Measurements from ENCODE around the gene HMG20B. TPM values are rescaled to one million over a fixed set of nuclear protein-coding genes. Genes with fewer than 3 reads are reported as not detected.
A peak's percentile ranks its signal among the peaks of the same experiment; 100 is the strongest.

HMG20B gene
- total RNA-seq, 2 donors from 2014 or later = 40.0 to 52.3 TPM

DNA sequence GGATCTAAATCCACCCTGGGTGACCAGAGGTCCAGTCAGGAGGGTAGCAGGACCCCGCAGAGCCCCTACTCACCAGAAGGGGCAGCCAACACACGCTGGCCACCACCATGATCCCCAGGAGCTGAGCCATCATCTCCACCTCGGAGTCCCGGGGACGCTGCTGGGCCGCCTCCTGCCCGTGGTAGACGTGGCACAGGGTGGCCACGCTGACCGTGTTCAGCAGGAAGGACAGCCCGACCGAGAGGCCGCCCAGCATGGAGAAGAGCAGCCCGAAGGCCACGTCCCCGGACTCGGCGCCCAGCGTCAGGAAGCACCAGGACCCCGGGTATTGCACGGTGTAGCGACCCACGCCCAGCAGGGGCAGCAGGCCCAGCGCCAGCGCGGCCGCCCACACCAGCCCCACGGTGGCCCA lies 27.0 kb downstream of the HMG20B start:
- Mint-ChIP-seq H3K4me3 (no peak overlapping the region), H3K27ac (no peak overlapping the region), H3K4me1 (no peaks in the 10 kb centered on the region), H3K9me3 (no peaks in the 10 kb centered on the region), H3K36me3 (ENCODE audit: low read depth) (no peaks in the 10 kb centered on the region), H3K27me3 (peaks cover 2% of the 10 kb centered on the region)
- no peak for ATAC-seq (replicated peaks)

DNA sequence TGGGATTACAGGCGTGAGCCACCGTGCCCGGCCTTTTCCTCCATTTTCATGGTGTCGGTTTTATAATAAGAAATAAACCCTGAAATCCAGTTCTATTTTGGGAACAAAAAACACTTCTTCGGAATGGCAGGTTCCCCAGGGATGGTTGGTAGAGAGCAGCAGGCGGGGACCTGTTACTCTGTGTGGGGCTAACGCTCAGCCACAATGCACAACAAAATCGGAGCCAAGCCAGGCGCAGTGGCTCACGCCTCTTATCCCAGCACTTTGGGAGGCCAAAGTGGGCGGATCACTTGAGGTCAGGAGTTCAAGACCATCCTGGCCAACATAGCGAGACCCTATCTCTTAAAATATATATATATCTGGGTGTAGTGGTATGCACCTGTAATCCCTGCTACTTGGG lies 28.3 kb downstream of the HMG20B start:
- H3K9me3 Mint-ChIP-seq = no peaks in the 10 kb centered on the region
- peaks cover 3% of the 10 kb centered on the region for H3K27me3 Mint-ChIP-seq
- no peaks in the 10 kb centered on the region for H3K36me3 Mint-ChIP-seq (ENCODE audit: low read depth)
- H3K4me1 Mint-ChIP-seq = no peaks in the 10 kb centered on the region
- no peak for ATAC-seq (replicated peaks)
- H3K4me3 Mint-ChIP-seq = no peak overlapping the region
- no peak overlapping the region for H3K27ac Mint-ChIP-seq

DNA sequence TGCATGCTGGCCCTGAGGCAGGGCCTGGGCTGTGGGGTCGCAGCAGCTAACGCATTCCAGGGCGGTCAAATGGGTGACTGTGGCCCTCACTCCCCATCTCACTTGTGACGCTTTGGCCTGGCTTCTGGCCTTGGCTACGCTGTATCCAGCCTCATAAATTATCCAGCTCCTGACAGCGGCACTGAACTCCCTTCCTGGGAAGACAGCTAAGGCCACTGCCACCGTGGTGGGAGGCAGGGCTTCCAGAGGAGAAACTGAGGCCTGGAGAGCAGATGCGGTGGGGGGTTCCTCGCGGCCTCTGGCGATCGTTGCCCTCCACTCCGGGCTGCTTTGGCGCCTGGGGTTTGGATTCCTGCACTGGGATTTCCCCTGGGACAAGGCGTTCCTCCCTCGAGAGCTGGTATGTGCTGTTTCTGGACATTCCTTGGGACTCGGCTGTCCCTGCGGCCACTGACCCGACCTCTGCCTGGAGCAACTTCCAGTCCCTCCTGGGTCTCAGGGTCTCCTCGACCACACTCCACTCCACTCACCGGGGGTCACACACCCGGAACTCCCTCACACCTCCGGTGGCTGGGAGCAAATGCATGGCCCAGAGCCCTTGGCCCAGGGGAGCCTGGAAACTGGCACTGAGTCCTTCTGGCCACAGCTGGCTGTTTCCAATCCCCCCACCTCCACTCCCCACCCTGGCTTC lies 30.5 kb downstream of the HMG20B start:
- no peak overlapping the region for H3K27ac Mint-ChIP-seq
- ATAC-seq (replicated peaks) = no peak
- no peaks in the 10 kb centered on the region for H3K36me3 Mint-ChIP-seq (ENCODE audit: low read depth)
- no peaks in the 10 kb centered on the region for H3K4me1 Mint-ChIP-seq
- no peaks in the 10 kb centered on the region for H3K9me3 Mint-ChIP-seq
- no peak overlapping the region for H3K4me3 Mint-ChIP-seq
- peaks cover 9% of the 10 kb centered on the region for H3K27me3 Mint-ChIP-seq

DNA sequence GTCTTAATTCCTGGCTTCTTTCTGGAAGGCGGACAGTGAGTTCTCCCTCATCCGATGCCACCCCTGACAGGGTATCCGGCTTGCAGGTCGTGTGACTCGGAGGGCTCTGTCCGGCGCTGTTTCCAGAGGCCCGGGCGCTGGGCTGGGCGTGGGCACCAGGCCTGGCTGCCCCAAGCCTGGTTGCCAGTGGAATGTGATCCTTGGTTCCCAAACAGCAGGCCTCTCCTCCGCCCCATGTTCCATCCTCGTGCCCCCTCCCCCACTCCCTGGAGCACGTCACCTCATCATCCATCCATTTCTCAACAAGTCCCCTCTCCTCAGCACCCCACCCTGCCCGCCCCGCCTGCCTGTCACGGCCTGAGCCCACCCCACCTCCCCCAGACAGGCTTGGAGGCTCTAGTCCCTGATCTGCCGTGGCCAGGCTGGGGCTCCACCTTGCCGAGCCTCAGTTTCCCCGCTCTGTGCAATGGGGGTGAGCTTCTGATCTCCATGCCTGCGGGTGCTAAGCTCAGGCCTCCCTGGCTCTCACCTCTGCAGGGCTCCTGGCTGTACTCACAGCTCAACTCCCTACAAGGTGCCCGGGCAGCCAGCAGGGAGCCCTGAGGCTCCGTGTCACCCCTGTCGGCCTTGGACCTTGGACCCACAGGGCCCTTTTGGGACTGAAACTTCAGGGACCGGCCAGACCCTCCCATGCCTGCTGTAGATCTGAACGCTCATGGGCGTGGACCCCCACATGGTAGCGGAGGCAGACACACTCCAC lies 31.7 kb downstream of the HMG20B start:
- Mint-ChIP-seq H3K9me3 (no peaks in the 10 kb centered on the region), H3K27me3 (peaks cover 9% of the 10 kb centered on the region), H3K36me3 (ENCODE audit: low read depth) (no peaks in the 10 kb centered on the region), H3K4me3 (no peak overlapping the region), H3K4me1 (no peaks in the 10 kb centered on the region), H3K27ac (no peak overlapping the region)
- no peak for ATAC-seq (replicated peaks)

DNA sequence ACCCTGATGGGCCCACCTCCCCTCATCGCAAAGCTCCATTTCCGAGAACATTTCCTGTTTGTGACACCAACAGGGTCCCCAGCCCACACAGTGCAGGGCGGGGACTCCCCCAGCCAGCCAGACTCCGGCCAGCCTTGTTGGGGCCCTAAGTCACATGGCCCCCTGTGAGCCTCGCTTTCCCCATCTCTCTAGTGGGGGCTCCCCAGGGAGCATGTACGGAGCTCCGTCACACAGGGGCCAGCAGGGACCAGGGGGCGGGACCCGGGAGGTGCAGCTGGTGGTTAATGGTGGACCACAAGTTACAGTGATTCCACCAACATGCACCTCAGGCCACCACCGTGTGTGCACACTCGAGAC lies 32.2 kb downstream of the HMG20B start:
- Mint-ChIP-seq H3K4me1 (no peaks in the 10 kb centered on the region), H3K9me3 (no peaks in the 10 kb centered on the region), H3K27ac (no peak overlapping the region), H3K27me3 (peaks cover 9% of the 10 kb centered on the region), H3K36me3 (ENCODE audit: low read depth) (no peaks in the 10 kb centered on the region), H3K4me3 (no peak overlapping the region)
- peak; percentile 10 for ATAC-seq (replicated peaks)

DNA sequence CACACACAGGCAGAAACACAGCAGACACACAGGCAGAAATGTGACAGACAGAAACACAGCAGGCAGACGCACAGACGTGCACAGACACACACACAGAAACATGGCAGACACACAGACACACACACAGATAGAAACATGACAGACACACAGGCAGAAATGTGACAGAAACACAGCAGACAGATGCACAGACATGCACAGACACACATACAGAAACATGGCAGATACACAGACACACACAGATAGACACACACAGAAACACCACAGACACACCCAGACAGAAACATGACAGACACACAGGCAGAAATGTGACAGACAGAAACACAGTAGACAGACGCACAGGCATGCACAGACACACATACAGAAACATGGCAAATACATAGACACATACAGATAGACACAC lies 32.6 kb downstream of the HMG20B start:
- H3K4me1 Mint-ChIP-seq = no peaks in the 10 kb centered on the region
- no peak overlapping the region for H3K4me3 Mint-ChIP-seq

DNA sequence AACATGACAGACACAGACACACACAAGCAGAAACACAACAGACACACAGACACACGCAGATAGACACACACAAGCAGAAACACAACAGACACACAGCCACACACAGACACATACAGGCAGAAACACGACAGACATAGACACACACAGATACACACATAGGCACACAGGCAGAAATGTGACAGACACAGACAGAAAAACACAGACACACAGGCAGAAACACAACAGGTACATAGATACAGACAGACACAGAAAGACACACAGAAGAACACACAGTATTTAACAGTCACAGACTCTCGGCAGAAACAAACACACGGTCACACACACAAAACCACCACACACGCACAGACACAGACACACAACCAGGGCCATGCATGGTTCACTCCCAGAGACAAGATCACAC lies 33.0 kb downstream of the HMG20B start:
- Mint-ChIP-seq H3K9me3 (no peaks in the 10 kb centered on the region), H3K27ac (no peak overlapping the region), H3K4me3 (no peak overlapping the region), H3K4me1 (no peaks in the 10 kb centered on the region), H3K36me3 (ENCODE audit: low read depth) (no peaks in the 10 kb centered on the region), H3K27me3 (peaks cover 9% of the 10 kb centered on the region)
- no peak for ATAC-seq (replicated peaks)

More for the DNA sequence above, 32.6 kb downstream of the HMG20B start:
- H3K36me3 Mint-ChIP-seq (ENCODE audit: low read depth) = no peaks in the 10 kb centered on the region
- ATAC-seq (replicated peaks) = no peak
- H3K27ac Mint-ChIP-seq = no peak overlapping the region
- peaks cover 9% of the 10 kb centered on the region for H3K27me3 Mint-ChIP-seq
- no peaks in the 10 kb centered on the region for H3K9me3 Mint-ChIP-seq

DNA sequence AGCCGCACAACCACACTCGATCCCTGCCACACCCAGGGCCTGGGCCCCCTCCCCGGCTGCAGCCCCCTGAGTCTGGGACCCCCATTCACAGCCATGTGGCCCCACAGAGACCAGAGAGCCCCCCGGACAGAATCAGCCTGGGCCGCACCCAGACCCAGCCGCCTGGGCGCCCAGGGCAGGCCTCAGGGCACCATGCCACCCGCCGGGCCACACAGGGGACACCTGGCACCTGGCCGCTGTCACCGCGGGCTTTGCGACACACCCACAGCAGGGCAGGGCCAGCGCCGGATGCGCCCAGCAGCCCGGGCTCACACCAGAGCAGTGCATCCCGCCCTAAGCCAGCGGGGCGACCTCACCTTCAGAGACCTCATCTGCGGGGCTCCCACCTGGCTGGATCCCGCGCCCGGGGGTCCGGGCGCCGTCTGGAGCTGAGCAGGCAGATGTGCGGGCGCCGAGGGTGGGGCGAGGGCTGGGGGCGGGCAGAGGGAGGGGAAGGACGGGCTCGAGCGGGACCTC lies 33.5 kb downstream of the HMG20B start:
- no peaks in the 10 kb centered on the region for H3K36me3 Mint-ChIP-seq (ENCODE audit: low read depth)
- no peak overlapping the region for H3K4me3 Mint-ChIP-seq
- no peaks in the 10 kb centered on the region for H3K9me3 Mint-ChIP-seq
- peaks cover 9% of the 10 kb centered on the region for H3K27me3 Mint-ChIP-seq
- ATAC-seq (replicated peaks) = peak; percentile 74
- H3K4me1 Mint-ChIP-seq = no peaks in the 10 kb centered on the region
- no peak overlapping the region for H3K27ac Mint-ChIP-seq

DNA sequence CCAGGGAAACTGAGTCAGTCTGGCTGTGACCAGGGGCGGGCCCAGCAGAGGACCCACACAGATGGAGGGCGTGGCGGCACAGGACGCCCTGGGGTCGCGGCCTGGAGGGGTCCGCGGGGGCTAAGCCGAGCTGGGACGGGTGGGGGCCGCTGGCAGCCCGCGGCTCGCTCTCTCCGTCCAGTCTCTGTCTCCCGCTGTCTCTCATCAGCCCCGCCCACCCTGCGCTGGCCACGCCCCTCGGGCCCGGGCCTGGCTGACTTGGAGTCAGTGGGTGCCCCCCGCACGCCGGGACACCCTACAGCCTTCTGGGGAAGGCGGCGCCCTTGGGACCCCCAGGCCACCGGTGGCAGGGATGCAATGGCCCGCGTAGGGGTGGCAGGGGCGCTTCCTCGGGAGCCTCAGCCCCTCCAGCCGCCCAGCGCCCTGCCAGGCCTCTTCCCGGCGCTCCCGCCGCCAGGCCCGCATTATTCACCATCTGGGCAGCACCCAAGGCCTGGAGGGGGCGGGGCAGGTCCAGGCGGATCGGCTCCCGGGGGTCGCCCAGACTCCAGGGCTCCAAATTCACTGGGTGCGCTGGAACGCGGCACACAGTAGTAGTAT lies 34.0 kb downstream of the HMG20B start, which contains the start of gene TBXA2R:
Gene TBXA2R, minus strand, starts transcription at position 186 of the 600 bp plus-strand sequence. CDS start 6,241 bp downstream, outside the sequence.
- peaks cover 9% of the 10 kb centered on the region for H3K27me3 Mint-ChIP-seq
- H3K4me1 Mint-ChIP-seq = no peaks in the 10 kb centered on the region
- H3K36me3 Mint-ChIP-seq (ENCODE audit: low read depth) = peaks cover 1% of the 10 kb centered on the region
- ATAC-seq (replicated peaks) = peak; percentile 75
- no peak within 1 kb of the TSS for H3K27ac Mint-ChIP-seq
- H3K4me3 Mint-ChIP-seq = no peak within 1 kb of the TSS
- no peaks in the 10 kb centered on the region for H3K9me3 Mint-ChIP-seq

DNA sequence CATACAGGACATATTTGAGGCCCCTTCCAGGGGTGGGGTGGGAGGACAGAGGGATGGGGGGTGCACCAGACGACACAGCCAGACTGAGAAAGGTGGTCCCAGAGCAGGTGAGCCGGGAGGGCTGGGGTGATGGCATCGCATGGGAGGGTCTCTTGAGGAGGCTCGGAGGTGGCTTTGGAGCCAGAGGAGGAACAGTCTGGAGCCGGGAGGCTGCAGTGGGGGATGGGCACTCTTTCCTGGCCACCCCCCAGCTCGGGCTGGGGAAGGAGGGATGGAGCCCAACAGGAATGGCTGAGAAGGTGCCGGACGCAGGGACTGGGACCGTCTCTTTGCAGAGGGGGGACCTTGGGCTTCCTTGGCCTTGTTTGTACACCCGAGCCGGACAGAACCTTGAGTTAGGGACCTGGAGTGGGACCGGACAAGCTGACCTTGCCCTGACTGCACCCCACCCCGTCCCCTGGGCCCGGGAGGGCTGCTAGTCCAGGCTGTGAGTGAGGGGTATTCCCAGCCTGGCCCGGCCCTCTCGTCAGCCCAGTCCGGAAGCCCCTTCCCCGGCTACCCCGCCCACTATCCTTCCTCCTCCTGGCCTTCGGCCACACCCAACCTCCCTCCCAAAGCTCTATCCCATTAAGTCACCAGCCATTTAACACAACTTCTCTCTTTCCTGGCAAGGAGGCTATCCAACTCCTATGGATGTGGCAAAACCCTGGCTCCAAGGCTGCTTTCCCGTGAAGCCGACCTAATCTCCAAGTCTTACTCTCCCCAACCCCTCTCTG lies 34.7 kb downstream of the HMG20B start:
- Mint-ChIP-seq H3K27me3 (peaks cover 9% of the 10 kb centered on the region), H3K27ac (no peak overlapping the region), H3K4me3 (no peak overlapping the region), H3K36me3 (ENCODE audit: low read depth) (peaks cover 5% of the 10 kb centered on the region), H3K9me3 (no peaks in the 10 kb centered on the region), H3K4me1 (no peaks in the 10 kb centered on the region)
- no peak for ATAC-seq (replicated peaks)

DNA sequence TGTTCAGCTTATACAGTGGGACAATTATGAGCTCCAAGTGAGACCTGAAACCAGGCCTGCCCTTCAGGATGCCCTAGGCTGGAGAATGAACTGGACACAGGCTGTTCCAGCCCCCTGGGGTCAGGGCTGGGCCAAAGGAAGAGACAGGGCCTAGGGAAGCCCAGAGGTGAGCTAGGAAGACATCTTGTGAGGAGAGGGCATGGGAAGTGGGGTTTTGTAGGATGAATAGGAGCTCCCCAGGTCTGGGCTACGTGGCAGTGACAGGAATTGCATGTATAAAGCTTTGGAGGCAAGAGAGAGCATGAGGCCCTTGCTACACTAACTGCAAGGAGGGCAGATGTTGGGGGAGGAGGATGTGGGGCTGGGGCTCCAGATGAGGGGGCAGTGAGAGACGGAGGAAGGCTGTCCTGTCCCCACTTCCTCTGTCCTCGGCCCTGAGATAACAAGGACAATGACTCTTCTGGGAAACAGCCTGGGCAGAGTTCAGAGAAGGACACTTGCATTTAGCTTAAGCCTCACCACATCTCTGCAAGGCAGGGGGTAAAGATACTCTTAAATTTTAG lies 35.4 kb downstream of the HMG20B start:
- Mint-ChIP-seq H3K4me3 (no peak overlapping the region), H3K9me3 (no peaks in the 10 kb centered on the region), H3K27ac (no peak overlapping the region), H3K27me3 (peaks cover 9% of the 10 kb centered on the region), H3K36me3 (ENCODE audit: low read depth) (peaks cover 5% of the 10 kb centered on the region), H3K4me1 (no peaks in the 10 kb centered on the region)
- ATAC-seq (replicated peaks) = no peak

DNA sequence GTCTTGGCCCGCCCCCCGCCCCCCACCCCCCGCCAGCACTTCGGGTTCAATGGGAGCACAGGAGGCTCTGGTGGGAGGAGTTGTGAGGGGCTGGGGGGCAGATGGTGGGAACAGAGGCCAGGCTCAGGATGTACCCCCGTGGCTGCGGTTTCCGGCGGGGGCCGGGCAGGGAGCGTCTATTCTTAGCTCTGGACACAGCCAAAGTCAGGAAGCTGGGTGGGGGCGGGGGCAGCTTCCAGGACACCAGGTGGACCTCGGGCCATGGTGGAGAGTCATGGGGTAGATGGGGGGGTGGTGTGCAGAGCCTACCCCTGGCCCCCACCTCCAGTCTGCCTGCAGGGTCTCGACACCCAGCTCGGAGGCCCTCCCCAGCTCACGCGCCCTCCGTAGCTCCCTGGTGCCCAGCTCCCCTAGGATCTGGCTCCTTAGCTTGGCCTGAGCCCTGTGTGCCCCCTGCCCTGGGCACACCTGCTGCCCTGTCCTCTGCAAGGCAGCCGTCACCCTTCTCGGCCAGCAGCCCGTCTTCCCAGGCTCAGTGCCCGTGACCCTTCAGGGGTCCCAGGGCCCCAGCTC lies 36.1 kb downstream of the HMG20B start:
- peaks cover 9% of the 10 kb centered on the region for H3K27me3 Mint-ChIP-seq
- H3K4me1 Mint-ChIP-seq = no peaks in the 10 kb centered on the region
- H3K27ac Mint-ChIP-seq = no peak overlapping the region
- H3K36me3 Mint-ChIP-seq (ENCODE audit: low read depth) = peaks cover 5% of the 10 kb centered on the region
- no peaks in the 10 kb centered on the region for H3K9me3 Mint-ChIP-seq
- H3K4me3 Mint-ChIP-seq = no peak overlapping the region
- no peak for ATAC-seq (replicated peaks)

DNA sequence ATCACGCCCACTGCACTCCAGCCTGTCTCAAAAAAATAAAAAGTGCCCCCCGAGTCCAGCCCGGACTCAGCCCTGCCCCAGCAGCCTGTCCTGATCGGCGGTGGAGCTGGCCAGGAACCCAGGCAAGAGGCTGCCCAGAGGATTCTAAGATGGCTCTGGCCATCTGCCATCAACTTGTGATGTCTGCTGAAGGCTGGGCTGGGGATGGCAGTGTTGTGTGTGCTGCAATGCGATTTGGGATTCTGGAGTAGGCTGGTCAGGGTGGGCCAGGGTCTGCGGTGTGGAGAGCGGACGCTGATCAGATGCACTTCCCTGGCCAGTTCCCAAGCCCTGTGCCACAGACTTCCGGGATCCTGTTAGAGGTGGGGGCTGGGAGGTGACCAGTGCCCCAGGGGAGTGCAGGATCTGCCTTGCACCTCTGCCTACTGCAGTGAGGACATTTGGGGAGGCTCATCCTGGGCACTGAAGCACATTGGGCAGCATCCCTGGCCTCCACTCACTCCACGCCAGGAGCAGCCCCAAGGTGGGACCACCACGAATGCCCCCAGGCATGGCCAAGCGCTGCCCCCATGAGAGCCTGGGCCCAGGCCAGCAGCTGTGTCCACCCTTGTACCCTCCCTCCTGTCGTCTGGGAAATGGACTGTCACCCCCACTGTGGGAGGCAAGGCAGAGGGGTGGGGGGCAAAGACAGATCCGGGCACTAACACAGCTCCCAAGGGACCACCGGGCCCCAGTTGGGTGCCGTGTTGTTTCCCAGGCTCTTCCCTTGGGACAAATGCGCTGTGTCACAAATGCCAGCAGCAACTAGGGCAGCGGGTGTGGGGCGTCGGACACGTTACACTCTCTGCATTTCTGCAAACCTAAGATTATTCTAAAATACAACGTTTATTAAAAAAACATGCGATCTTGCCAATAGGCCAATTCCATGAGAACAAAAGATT lies 37.3 kb downstream of the HMG20B start:
- no peak for ATAC-seq (replicated peaks)
- Mint-ChIP-seq H3K4me3 (no peak overlapping the region), H3K27ac (no peak overlapping the region), H3K27me3 (peaks cover 6% of the 10 kb centered on the region), H3K9me3 (no peaks in the 10 kb centered on the region), H3K36me3 (ENCODE audit: low read depth) (peaks cover 5% of the 10 kb centered on the region), H3K4me1 (no peaks in the 10 kb centered on the region)
